DOHH2 (cell line): ENCODE results near the gene GVQW3.

ENCODE experiments used
- EZH2phosphoT487 ChIP-seq: fragments of 200-600 bp; sonication (generic); IDR thresholded peaks from 2 replicates; pipeline ENCODE4 v1.6.1; 2017; ENCODE audit warnings: borderline replicate concordance, mild to moderate bottlenecking, antibody characterized with exemption, low read length, moderate library complexity, mixed read lengths
- TF ChIP-seq, protein P1 (sequence below): fragments of 200-600 bp; sonication (generic); IDR thresholded peaks from one replicate; pipeline ENCODE4 v1.5.1; 2014; ENCODE audit warnings: antibody characterized with exemption, mild to moderate bottlenecking, low read depth, low read length; ENCODE audit not compliant: poor library complexity, severe bottlenecking

DNA sequence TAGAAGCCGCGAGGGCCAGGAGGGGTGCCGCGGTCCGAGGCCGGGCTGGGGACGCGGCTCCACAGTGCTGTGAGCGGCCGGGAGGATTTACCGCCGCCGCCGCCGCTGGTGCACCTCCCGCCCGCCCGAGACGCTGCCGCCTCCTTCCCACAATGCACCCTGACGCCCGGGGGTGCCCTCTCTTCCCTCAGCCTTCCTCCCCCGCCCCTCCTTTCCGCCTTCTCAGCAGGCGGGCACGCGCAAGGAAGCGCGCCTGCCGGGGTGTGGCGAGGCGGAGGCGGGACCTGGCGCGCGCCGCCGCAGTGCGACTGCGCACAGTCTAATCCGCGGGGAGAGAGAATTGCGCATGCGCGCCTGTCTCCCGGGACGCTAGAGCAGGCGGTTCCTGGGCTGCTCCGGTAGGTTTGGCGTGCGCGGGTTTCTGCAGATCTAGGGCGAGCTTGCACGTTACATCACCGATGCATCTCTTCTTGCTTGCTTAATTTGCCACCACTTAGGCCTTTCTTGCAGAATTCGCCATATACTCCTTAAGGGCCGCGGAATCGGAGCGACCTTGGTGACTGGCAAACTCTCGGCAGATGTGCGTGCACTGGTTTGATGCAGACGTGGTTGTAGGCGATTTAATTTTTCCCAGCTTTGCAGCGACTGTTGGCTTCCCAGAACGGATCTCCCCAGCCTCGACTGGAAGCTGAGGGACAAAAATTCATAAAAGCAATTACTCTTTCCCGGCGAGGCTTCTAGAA lies at the start of gene GVQW3, which contains the start of gene THAP12:
- TF ChIP-seq, protein P1, sequence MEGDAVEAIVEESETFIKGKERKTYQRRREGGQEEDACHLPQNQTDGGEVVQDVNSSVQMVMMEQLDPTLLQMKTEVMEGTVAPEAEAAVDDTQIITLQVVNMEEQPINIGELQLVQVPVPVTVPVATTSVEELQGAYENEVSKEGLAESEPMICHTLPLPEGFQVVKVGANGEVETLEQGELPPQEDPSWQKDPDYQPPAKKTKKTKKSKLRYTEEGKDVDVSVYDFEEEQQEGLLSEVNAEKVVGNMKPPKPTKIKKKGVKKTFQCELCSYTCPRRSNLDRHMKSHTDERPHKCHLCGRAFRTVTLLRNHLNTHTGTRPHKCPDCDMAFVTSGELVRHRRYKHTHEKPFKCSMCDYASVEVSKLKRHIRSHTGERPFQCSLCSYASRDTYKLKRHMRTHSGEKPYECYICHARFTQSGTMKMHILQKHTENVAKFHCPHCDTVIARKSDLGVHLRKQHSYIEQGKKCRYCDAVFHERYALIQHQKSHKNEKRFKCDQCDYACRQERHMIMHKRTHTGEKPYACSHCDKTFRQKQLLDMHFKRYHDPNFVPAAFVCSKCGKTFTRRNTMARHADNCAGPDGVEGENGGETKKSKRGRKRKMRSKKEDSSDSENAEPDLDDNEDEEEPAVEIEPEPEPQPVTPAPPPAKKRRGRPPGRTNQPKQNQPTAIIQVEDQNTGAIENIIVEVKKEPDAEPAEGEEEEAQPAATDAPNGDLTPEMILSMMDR, result peak; percentile 27
- TF ChIP-seq EZH2phosphoT487, result no peak
